ENCODE results near the gene CLEC2A.
"Not testable (repeated sequence)": the region's sequence is repeated elsewhere in the genome, so short reads cannot be mapped to it uniquely, and the experiment has no call there.

Gene CLEC2A

GRCh38 chr12:9932270-9932669, at the start of gene CLEC2A:
CLEC2A (minus strand) TSS chr12:9932370; CDS start chr12:9932329, 41 bp downstream.
- DNase-seq = no peak

GRCh38 chr12:9980126-9980525, 48.0 kb upstream of the CLEC2A start:
- no peak for DNase-seq

- DNase-seq = no peak
These were observed 45.7 kb upstream of the CLEC2A start for GRCh38 chr12:9977916-9978315.

GRCh38 chr12:9976626-9977025, 44.5 kb upstream of the CLEC2A start:
- not testable (repeated sequence) for DNase-seq

GRCh38 chr12:9975614-9976013, 43.4 kb upstream of the CLEC2A start:
- no peak for DNase-seq

GRCh38 chr12:9974731-9975130, 42.6 kb upstream of the CLEC2A start:
- DNase-seq = not testable (repeated sequence)

GRCh38 chr12:9973949-9974348, 41.8 kb upstream of the CLEC2A start:
- DNase-seq = no peak

GRCh38 chr12:9971181-9971580, 39.0 kb upstream of the CLEC2A start, which contains the start of gene CLEC12A:
CLEC12A (plus strand) TSS chr12:9971409; CDS start chr12:9971597, 188 bp downstream.
- no peak for DNase-seq

GRCh38 chr12:9969673-9970072, 37.5 kb upstream of the CLEC2A start:
- DNase-seq = no peak

- DNase-seq = no peak
These were observed 29.7 kb upstream of the CLEC2A start for GRCh38 chr12:9961901-9962300.

- no peak for DNase-seq
These were observed 28.9 kb upstream of the CLEC2A start for GRCh38 chr12:9961106-9961505.

GRCh38 chr12:9960590-9960989, 28.4 kb upstream of the CLEC2A start:
- no peak for DNase-seq

GRCh38 chr12:9957834-9958233, 25.7 kb upstream of the CLEC2A start:
- no peak for DNase-seq

- not testable (repeated sequence) for DNase-seq
These were observed 21.0 kb upstream of the CLEC2A start for GRCh38 chr12:9952954-9953729.

GRCh38 chr12:9951026-9951675, 19.0 kb upstream of the CLEC2A start:
- DNase-seq = no peak

- no peak for DNase-seq
These were observed 16.6 kb upstream of the CLEC2A start for GRCh38 chr12:9948606-9949296.

GRCh38 chr12:9947674-9948073, 15.5 kb upstream of the CLEC2A start:
- DNase-seq = no peak

GRCh38 chr12:9944391-9944790, 12.2 kb upstream of the CLEC2A start:
- no peak for DNase-seq

- no peak for DNase-seq
These were observed 11.1 kb upstream of the CLEC2A start for GRCh38 chr12:9943240-9943639.

- no peak for DNase-seq
These were observed 9.7 kb upstream of the CLEC2A start for GRCh38 chr12:9941838-9942237.

- no peak for DNase-seq
These were observed 8.2 kb upstream of the CLEC2A start for GRCh38 chr12:9940375-9940774.

- no peak for DNase-seq
These were observed 4.4 kb upstream of the CLEC2A start for GRCh38 chr12:9936591-9936990.

- DNase-seq = no peak
These were observed 2.9 kb upstream of the CLEC2A start for GRCh38 chr12:9935026-9935425.

GRCh38 chr12:9933958-9934357, 1.8 kb upstream of the CLEC2A start:
- no peak for DNase-seq
